Epithelial cell of esophagus (primary cell): ENCODE measurements around the gene CDC42BPA.
A peak's percentile ranks its signal among the peaks of the same experiment; 100 is the strongest.

Source experiments
- DNase-seq: peaks from one replicate; pipeline ENCODE4 v3.0.0; 2010; ENCODE audit warnings: low read depth
- H3K4me3 ChIP-seq: 2 replicates; pipeline ENCODE4 v1.5.1; 2011; ENCODE audit warnings: mild to moderate bottlenecking, low read length, control low read depth
- TF ChIP-seq, protein P1 (sequence below): IDR thresholded peaks from 2 replicates; pipeline ENCODE4 v1.5.1; 2011; ENCODE audit warnings: low read depth, mild to moderate bottlenecking, low read length, control low read depth, inconsistent platforms; ENCODE audit not compliant: insufficient read depth; ENCODE audit errors: missing control alignments

CDC42BPA gene, protein sequence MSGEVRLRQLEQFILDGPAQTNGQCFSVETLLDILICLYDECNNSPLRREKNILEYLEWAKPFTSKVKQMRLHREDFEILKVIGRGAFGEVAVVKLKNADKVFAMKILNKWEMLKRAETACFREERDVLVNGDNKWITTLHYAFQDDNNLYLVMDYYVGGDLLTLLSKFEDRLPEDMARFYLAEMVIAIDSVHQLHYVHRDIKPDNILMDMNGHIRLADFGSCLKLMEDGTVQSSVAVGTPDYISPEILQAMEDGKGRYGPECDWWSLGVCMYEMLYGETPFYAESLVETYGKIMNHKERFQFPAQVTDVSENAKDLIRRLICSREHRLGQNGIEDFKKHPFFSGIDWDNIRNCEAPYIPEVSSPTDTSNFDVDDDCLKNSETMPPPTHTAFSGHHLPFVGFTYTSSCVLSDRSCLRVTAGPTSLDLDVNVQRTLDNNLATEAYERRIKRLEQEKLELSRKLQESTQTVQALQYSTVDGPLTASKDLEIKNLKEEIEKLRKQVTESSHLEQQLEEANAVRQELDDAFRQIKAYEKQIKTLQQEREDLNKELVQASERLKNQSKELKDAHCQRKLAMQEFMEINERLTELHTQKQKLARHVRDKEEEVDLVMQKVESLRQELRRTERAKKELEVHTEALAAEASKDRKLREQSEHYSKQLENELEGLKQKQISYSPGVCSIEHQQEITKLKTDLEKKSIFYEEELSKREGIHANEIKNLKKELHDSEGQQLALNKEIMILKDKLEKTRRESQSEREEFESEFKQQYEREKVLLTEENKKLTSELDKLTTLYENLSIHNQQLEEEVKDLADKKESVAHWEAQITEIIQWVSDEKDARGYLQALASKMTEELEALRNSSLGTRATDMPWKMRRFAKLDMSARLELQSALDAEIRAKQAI (N-terminal part only)

DNA sequence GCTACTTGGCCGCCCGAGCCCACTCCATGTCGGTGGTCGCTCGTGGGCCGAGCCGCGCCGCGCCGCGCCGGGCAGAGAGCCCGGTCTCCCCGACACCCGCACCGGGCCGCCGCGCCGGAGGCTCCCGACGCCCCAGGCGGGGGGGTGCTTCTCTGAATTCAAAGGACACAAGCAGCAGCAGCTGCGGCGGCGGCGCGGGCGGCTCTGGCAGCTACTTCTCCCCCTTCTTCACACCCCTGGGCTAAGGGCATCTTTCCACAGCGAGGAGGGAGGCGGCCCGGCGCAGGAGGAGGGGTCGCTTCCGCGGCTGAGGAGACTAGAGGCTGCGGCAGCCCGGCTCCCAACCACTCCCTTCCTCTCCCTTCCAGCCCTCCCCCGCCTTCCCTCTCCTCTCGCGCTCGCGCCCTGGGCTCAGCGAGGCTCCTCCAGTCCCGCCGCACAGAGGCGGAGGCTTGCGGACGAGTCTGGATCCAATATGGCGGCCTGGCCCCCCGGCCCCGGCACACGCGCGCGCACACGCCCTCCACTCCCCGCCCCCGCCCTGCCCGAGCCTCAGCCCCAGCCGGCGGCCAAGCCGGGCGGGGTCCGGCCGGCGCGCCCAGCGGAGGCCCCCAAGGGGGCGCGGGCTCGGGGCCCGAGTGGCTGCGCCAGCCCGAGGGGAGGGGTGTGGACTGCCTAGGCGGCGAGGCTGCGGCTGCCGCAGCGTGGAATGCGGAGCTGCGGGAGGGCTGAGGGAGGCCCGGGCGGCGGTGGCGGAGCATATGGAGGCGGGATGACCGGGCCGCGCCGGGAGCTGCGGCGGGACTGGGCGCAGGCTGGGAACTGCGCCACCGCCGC lies at the start of gene CDC42BPA:
TSS of gene CDC42BPA (minus strand) at position 477 of the 837 bp plus-strand sequence. CDS start 1,310 bp downstream, outside the sequence.
- DNase-seq, result peak; percentile 92
- TF ChIP-seq, protein P1, sequence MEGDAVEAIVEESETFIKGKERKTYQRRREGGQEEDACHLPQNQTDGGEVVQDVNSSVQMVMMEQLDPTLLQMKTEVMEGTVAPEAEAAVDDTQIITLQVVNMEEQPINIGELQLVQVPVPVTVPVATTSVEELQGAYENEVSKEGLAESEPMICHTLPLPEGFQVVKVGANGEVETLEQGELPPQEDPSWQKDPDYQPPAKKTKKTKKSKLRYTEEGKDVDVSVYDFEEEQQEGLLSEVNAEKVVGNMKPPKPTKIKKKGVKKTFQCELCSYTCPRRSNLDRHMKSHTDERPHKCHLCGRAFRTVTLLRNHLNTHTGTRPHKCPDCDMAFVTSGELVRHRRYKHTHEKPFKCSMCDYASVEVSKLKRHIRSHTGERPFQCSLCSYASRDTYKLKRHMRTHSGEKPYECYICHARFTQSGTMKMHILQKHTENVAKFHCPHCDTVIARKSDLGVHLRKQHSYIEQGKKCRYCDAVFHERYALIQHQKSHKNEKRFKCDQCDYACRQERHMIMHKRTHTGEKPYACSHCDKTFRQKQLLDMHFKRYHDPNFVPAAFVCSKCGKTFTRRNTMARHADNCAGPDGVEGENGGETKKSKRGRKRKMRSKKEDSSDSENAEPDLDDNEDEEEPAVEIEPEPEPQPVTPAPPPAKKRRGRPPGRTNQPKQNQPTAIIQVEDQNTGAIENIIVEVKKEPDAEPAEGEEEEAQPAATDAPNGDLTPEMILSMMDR, result no peak
- H3K4me3 ChIP-seq, result peak within 1 kb of the TSS; percentile 88

DNA sequence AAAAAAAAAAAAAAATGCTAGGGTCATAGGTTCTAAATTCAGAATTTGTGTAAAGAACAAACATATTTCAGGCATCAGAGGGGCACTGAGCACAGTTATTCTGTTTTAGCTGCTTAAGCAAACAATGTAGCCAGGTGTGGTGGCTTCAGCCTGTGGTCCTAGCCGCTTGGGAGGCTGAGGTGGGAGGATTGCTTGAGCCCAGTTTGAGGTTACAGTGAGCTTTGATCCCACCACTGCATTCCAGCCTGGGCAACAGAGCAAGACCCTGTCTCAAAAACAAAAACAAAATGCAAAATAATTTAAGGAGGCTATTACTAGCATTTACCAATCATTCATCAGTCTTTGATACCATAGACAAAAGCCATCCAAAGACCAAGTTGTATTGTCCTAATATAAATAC lies 49.7 kb upstream of the CDC42BPA start:
- no peak overlapping the region for H3K4me3 ChIP-seq
- TF ChIP-seq, protein P1, result no peak
- DNase-seq, result no peak

DNA sequence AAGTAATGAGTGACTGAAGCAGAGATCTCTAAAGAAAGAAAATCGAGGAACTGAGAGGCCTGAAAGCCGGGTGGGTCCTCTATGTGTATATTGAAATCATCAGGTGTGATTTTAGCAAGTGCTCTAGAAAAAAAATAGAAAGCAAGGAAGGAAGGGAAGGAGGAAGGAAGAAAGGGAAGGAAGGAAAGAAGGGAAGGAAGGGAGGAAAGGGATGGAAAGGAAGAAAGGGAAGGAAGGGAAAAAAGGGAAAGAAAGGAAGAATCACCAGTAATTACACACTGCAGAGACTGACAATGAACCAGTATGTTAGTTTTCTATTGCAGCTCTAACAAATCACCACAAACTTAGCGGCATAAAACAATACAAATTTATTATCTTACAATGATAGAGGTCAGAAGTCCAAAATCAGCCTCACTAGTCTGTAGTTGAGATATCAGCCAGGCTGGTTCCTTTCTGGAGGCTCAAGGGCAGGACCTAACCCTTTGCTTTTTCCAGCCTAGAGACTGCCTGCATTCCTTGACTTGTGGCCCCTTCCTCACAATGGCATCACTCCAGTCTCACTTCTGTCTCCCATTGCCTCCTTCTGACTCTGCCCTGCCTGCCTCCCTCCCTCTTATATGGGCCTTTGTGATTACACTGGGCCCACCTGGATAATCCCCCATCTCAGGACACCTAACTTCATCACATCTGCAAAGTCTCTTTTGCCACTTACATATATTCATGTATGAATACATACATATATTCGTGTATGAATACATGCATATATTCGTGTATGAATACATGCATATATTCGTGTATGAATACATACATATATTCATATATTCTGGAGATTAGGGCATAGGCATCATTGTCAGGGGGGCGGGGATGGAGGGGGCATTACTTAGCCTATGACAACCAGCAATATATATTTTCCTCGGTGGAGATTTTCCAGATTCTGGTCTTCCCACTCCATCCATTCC lies 47.5 kb upstream of the CDC42BPA start:
- no peak for DNase-seq
- H3K4me3 ChIP-seq, result no peak overlapping the region
- TF ChIP-seq, protein P1, result no peak

DNA sequence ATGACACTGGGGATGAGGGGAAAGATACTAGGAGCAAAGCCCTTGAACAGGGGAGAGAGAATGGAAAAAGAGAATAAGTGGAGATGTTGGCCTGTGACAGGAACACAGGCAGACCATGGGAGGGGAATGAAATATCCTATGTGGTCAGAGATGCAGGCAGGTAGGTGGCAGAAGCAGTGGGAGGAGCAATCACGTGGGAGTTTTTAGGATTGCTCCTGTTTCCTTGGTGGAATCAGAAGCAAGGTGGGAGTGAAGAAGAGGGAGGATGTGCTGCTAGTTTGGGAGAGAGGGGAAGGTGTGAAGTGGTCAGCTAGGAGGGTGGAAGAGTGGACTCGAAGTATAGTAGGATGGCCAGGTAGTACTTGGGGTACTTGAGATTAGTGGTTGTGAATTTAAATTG lies 46.4 kb upstream of the CDC42BPA start:
- no peak overlapping the region for H3K4me3 ChIP-seq
- TF ChIP-seq, protein P1, result no peak
- no peak for DNase-seq

DNA sequence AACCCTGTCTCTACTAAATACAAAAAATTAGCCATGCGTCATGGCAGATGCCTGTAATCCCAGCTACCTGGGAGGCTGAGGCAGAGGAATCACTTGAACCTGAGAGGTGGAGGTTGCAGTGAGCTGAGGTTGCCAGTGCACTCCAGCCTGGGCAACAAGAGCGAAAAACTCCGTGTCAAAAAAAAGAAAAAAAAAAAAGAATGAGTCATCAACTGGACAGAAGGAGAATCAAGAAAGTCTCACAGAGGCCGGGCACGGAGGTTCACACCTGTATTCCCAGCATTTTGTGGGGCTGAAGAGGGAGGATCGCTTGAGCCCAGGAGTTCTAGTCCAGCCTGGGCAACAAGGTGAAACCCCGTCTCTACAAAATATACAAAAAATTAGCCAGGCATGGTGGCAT lies 45.5 kb upstream of the CDC42BPA start:
- no peak overlapping the region for H3K4me3 ChIP-seq
- DNase-seq, result no peak
- TF ChIP-seq, protein P1, result no peak
